ENCODE data around the gene MYO18B.
A peak's percentile ranks its signal among the peaks of the same experiment; 100 is the strongest.
"Not testable (repeated sequence)": the region's sequence is repeated elsewhere in the genome, so short reads cannot be mapped to it uniquely, and the experiment has no call there.

MYO18B gene

DNA sequence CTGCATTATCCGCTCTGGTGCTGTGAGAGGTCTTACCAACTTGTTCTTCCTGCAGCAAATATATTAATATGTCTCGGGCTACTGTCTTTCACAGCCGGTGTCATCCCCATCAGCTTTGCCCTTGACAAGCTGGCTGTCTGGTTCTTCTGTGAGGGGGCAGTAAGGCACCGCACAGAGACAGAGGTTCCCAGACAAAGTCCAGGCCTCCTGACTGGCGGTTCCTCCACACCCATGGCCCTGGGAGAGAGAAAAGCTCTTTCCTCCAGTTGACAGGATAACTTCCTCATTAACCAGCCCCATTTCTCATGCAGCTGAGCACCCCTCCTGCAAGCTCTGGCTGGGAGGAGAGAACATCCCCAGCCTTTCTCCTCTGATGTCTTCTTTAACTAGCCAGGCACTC, 214.8 kb downstream of the MYO18B start:
- no peak for DNase-seq

DNA sequence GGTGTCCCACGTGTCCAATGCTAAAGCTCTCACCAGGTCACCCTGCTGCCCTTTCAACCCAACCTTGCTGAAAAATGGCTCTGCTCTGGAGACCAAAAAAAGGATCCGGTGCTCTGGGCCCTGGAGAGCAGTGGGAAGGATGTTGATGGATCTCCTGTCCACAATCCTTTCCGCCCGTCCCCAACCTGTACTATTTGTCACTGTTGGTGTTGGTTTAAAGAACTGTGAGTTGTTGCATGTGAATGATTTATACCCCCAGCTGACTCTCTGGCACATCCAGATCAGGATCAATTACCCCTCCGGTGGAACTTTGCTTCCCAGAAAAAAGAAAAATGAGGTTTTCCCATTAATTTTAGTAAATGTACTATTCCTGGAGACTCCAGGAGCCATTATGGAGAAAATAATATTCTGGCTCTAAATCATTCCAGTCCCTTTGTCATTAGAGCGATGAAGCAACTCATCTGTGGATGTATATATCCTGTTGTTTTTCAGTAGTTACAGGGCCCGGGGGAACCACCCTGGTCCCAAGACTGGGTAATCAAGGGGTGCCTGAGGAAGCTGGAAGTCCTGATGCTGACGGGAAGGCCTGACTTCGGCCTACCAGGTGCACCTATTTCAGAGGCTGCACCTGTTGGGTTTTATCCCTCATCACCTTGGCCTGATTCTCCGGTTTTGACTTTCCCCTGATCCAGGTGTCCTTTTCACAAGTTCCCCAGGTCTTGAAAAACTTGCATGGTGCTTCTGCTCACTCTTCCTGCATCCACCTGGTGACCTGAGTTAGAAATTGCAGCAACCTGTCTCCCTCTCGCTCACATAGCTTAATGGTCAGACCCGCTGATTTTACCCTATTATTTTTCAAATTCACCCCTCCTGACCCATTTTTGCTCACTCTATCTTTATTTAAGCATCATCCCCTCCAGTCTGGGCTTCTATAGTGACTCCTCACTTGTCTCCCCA, 218.1 kb downstream of the MYO18B start:
- no peak for DNase-seq

DNA sequence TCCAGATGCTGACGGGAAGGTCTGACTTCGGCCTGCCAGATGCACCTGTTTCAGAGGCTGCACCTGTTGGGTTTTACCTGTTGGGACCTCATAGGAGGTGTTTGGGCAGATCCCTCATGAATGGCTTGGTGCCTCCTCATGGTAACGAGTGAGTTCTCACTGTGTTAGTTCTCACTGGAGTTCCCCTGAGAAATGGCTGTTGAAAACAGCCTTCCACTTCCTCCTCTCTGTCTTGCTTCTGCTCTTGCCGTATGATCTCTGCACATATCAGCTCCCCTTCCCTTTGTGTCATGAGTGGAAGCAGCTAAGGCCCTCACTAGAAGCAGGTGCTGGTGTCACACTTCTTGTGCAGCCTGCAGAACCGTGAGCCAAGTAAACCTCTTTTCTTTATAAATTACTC, 219.7 kb downstream of the MYO18B start:
- no peak for DNase-seq

DNA sequence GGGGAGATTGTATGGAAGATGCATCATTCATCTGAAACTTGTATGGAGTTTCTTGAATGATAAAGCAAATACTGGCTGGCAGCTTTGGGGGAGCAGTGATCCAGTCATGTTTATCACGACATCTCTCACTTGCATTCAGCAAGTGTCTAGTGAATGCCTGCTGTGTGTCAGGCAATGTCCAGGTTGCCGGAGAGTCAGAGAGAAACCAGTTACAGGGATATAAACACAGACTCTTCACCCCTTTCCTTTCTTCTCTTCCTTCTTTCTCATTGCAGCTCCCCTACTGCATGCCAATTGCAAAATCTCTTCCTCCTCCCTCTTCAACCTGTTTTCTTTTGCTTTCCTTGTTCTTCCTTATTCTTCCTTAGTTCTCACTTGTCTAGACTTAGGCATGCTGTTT, 220.7 kb downstream of the MYO18B start:
- no peak for DNase-seq

DNA sequence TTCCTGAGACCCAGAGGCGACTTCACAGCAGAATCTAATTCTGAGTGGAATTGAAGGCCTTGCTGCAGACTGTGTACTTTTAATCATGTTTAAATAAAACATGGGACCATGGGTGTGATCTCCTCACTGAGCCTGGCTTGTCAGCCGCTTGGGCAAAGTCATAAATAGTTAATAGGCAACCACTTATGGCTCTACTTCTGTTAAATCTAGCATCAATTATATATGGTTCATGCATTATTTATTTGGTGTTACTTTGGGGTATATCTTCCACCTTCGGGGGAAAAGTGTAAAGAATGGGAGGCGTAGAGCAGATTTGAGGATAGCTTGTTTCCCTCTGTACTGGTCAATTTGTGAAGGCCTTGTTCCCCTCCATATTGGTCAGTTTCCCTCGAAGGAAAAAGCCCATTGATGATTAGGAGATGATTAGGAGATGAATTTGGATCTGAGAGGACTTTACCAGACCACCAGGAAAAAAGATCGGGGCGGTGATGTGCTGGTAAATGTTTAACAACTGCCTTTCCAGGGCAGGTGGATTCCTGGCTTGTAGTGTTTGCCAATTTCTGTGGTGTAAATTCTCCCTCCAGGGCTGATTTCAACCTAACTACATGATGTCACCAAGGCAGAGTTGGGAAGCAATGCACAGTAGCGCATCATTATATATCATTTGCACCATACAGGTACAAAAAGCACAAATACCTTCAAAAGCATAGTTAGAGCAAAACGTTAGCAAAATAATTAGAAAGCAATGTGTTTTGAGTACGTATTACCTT, 223.2 kb downstream of the MYO18B start:
- DNase-seq, result no peak

DNA sequence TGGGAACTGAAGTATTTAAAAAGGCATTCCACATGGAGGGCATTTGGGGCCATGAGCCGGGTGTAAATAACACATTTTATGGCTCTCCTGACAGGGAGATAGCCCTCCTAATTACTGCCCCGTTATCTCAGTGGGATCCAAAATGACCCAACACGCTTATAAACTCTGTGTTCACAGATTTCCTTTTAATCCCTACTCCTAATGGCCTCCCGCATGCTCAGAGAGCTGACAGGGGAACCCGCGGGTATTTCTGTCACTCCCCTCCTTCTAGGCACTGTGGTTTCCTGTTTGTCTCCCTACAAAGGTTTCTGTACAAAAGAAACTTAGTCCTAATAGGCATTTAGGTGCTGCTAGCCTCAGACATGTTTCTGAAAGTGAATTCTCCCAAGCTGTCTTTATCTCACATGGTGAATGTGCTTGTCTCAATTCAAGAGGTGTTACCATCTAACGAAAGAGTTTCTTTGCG, 224.5 kb downstream of the MYO18B start:
- no peak for DNase-seq

DNA sequence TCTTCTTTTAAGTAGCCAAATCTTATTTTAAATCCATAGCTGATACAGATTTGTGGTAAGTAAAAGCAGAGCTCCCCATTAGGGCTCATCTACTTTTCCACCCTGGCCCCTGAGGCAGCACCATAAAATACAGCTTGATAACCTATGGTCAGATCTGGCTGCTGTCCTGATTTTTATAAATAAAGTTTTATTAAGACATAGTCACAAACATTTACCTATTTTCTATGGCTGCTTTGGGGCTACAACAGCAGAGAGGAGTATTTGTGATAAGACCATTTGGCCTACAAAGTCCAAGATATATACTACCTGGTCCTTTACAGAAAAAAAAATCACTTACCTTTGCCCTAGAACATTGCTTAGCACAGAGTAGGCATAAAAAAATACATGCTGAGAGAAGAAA, 227.3 kb downstream of the MYO18B start:
- DNase-seq, result no peak

DNA sequence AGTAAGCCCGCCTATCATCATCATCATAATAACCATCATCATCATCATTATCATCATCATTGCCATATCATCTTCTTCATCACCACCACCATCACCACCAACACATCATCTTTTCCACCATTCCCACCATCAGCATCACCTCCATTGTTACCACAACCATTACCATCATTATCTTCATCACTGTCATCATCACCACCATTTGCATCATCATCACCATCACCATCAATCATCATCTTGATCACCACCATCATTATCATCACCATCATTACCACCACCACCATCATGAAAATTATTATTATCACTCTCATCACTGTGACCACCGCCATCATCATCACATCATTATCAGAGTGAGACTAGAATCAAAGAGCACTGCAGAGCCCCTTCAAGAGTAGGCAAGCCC, 227.9 kb downstream of the MYO18B start:
- DNase-seq, result no peak

DNA sequence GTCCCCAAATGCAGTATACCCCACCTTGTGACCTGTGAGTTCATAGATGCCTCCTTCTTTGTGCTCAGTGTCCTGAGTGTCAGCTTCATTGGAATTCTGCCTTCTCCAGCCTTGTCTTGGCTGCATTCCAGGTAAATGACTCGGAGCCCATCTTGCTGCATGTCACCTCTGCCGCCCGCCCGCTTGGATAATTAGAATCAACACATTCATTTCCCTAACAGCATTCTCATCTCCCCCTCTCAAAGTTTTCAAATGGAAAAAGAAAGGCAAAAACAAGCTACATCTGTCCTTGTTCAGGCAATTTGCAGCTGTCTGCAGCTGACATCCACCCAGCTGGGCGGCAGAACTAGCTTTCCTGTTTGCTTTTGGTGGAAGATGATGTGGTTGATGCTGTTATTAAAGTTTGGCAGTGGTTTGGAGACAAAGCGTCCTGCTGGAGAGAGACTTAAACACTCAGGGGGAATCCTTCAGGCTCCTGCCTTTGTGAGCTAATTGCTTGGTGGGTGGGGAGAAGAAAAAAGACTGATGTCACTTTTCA, 228.5 kb downstream of the MYO18B start:
- DNase-seq, result no peak

DNA sequence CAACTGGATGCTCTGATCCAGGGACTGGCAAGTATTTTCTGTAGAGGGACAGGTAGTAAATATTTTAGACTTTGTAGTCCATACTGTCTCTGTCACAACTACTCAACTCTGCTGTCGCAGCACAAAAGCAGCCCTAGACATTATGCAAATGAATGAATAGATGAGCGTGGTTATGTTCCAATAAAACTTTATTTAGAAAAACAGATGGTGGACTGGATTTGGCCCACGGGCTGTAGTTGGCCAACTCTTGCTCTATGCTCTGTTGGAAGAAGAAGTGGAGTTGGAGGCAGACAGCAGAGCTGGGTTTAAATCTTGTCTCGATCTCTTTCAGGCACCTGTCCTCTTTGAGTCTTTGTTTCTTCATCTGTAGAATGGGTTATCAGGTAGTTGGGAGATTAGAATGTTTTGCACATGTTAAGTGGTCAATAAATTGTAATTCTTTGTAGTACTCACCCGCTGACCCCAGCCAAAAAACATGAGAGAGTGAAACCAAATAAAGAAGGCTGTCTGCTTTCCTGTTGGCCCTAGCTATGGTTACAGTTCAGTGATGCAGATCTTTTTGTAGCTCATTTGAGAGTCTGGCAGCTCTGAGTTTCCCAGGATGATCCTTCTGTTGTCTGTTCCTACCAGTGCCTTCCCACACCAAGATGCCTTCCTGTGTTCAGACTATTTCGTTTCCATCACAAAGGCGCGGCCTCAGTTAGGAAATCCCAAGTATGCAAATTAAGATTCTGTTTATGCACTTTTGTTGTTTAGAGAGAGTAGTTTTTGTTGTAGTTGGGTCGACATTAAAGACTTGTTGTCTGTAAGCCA, 229.2 kb downstream of the MYO18B start:
- no peak for DNase-seq

DNA sequence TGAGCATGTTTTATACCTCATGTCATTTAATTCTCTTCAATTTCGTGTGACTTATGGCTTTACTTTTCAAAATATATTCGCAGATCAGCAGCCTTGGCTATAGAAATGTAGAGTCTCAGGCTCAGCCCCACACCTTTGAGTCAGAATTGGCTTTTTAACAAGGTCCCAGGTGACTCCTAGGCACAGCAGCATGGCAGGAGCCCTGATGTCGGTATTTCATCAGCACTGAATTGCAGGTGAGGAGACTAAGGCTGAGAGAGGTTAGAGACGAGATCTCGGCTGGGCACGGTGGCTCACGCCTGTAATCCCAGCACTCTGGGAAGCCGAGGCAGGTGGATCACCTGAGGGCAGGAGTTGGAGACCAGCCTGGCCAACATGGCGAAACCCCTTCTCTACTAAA, 230.4 kb downstream of the MYO18B start:
- no peak for DNase-seq

DNA sequence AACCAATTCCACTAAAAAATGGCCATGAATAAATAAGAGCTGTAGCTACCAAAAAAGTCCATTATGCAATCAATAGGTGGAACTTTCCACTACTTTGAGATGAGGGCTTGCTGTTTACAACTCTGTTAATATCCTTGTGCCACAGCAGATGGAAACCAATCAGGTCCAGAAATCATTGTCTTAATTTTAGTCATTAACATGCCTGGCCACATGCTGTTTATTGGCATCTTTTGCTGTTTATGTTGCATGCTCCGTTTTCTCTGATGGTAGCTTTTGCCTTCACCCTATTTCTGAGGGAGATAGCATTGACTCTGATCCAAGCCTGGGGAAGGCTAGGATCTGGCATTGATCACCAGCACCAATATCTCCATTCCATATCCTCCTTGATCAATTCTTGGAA, 234.4 kb downstream of the MYO18B start:
- DNase-seq, result no peak

DNA sequence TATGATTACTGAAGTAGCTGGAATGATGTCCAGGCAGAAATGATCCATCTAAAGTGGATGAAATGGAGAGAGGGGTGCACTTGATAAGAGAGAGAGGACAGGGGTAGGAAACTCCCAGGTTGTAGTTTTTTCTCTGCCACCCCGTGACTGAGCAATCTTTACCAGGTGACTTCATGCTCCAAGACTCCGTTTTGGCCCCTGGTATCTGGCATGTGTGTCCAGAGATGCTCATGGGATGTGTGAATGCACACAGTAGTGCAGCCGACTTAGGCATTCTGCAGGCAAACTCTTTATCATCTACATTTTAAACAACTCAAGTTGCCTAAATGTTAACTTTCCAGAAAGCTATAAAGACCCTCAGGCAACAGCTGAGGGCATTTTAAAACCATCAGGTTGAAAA, 238.0 kb downstream of the MYO18B start:
- DNase-seq, result no peak

DNA sequence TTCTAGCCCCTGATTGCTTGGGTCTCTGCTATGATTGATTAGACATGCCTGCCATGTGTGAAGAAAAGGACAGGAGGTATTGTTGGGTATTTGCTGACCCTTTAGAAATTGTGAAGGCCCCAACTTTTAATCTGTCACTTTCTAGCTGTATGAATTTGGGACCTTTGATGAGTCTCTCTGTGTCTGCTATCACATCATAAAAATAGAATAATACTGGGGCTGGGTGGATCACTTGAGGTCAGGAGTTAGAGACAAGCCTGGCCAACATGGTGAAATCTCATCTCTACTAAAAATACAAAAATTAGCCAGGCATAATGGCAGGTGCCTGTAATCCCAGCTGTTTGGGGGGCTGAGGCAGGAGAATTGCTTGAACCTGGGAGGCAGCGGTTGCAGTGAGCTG, 242.9 kb downstream of the MYO18B start:
- not testable (repeated sequence) for DNase-seq

DNA sequence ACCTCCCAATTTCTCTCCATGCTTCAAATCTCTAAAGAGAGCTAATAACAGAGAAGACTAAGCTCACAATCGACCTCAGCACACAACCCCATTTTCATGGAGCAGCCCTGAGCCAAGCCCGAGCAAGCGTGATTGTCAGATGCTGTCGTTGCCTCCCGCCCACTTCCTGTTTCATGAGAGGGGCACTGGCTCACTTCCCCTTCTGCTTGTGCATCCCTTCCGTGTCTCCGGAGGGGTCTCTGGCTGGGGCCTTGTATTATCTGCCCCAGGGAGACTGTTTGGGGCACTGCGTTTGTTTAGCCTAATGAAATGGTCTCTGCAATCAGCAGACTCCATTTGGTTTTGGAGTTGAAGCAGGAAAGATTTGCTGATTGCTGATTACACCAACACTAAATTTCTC, 246.0 kb downstream of the MYO18B start:
- no peak for DNase-seq

DNA sequence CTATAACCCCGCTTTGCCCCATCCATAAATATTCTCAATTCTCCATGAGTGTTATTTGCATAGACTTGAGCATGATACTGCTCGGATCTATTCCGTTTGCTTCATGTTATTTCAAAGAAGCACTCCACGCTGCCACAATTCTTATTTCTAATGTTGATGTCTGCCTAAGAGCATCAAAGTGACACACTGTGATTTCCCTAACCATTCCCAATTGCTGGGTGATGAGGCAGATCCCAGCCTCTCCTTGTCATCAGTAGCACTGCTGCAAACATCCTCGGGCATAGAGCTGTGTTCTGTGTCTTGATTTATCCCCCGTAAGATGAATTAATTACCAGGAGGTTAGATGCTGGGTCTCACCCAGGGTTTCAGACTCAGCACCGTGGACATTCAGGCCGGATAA, 249.0 kb downstream of the MYO18B start:
- DNase-seq, result no peak

DNA sequence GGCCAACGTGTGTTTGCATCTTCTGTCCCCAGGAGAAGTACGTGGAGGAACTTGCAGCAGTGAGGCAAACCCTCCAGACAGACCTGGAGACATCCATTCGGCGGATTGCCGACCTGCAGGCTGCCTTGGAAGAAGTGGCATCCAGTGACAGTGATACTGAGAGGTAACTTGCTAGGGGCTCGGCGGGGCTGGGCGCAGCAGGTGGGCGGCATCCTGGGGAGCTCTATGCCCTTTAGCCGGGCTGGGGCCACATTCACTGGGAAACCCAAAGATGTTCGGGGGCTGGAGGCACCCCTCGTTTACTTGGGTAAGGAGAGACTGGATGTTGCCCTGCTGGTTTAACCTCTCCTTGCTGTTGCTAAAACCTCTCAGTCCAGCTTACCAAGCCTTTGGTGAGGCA, 250.3 kb downstream of the MYO18B start:
- no peak for DNase-seq

DNA sequence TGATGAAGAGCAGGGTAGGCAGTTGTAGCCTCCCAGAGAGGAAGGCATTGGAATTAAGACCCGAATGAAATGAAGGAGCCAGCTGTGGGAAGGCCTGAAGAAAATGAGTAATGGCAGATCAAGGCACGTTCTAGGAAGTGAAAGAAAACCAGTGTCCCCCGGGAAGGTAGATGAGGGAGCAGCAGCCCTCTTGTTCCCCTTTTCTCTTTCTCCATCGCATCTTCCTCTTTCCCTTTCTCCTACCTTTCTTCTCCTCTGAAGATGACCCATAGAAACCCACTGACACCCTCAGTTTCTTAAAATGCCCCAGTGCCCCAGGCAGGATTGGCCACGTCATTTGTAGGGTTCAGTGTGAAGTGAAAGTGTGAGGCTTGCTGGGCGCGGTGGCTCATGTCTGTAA, 254.7 kb downstream of the MYO18B start:
- DNase-seq, result no peak

DNA sequence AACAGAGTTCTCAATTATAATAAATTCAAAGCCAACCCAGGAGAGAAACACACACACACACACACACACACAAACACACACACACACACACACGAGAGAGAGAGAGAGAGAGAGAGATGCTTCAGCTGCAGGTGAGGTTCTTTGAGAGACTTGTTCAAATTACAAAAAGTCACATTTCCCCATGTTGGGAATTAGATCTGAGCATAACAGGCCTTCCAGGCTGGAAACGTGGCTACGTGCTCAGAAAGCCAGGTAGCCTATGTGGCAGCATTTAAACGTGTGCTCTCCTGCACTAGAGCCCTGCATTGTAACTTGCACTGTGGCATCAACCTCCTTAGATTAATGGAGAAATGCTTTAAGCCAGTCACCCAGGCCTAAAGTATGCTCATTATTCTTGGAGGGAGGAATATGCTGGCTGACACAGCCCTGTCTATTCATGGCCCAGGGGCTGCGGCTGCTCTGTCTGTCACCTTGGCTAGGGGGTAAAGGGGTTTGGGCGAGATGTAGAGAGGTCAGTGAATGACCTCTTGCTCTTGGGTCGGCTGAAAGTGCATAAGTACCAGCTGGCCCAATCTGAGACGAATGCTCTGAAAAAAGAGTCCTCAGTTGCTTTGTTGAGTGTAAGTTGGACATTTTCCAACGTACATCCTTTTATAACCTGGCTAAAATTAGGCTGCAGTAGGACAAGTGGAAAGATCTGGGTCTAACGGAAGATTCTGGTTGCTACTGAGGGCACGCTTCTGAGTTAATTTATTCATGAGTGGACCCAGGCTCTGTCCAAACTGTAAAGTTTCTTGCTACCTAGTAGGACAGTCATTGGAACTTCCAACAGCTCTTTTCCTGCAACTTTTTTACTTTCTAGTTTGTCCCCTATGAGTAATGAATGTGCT, 256.1 kb downstream of the MYO18B start:
- no peak for DNase-seq

DNA sequence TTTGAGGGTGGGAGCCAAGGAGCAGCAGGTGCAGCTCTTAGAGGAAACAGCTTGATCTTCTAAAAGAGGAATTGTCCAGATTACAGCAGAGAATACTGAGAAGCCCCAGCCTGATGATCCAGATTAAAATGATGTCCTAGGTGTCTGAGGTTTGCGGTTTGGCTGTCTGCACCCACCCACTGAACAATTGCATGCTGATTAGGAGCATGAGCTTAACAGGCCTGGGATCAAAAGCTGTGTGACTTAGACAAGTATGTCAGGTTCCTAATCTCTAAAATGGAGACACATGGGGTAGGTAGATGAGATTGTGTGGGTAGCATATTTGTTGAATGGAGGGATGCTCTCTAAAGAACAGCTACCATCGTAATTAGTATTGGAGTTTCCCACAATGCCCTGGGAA, 260.5 kb downstream of the MYO18B start:
- no peak for DNase-seq

DNA sequence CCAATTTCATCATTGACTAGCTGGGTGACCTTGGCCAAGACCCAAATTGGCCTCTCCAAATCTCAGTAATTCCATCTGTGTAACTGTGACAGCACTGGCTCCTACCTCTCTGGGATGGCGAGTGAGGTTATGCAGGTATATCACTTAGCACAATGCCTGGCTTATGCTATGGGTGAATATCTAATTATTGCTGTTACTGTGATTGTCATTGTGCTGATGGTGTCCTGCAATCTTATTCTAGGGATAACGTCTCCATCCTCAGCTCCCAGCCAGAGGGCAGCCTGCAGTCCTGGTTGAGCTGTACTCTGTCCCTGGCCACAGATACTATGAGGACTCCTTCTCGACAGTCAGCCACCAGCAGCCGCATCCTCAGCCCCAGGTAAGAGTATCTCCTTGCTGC, 262.5 kb downstream of the MYO18B start:
- no peak for DNase-seq

DNA sequence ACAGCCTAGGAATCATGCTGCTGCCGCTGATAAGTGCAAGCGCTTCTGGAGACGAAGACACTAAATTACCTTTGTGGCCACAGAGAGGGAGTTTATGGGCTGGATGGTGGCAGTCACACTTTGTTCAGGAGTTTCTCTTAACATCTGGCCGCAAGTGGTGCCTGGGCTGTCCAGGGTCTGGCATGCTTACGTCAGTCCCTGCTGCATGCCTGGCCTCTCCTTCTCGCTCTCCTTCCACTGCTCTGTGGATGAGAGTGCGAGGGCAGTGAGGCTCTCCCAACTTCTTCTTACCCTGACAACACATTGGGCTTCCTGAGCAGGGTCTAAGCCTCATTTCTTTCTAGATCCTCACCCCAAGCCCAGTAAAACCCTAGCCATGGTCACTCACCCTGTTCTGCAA, 266.6 kb downstream of the MYO18B start:
- peak in 1 of 2 experiments; percentile 37 for DNase-seq
